GM19372 (cell line): ENCODE results near the gene TRMT61A.
"Not testable (repeated sequence)": the region's sequence is repeated elsewhere in the genome, so short reads cannot be mapped to it uniquely, and the experiment has no call there.

Source experiments
- ATAC-seq: cut with Tn5 transposase; IDR thresholded peaks from one replicate; pipeline ENCODE4 v1.9.1; 2021; ENCODE audit warnings: mild to moderate bottlenecking, low read depth, moderate library complexity; ENCODE audit not compliant: unreplicated experiment

TRMT61A gene

GRCh38 chr14:103508521-103509329 lies 20.3 kb upstream of the TRMT61A start:
- ATAC-seq: no peak

- no peak for ATAC-seq
Measured at GRCh38 chr14:103509864-103510723, 18.9 kb upstream of the TRMT61A start.

GRCh38 chr14:103510724-103511693 lies 18.0 kb upstream of the TRMT61A start:
- no peak for ATAC-seq

- ATAC-seq: not testable (repeated sequence)
Measured at GRCh38 chr14:103512180-103512579, 16.8 kb upstream of the TRMT61A start.

GRCh38 chr14:103512701-103513611 lies 16.0 kb upstream of the TRMT61A start:
- no peak for ATAC-seq

GRCh38 chr14:103514596-103515421 lies 14.2 kb upstream of the TRMT61A start:
- no peak for ATAC-seq

GRCh38 chr14:103516426-103517173 lies 12.4 kb upstream of the TRMT61A start:
- ATAC-seq: no peak

- ATAC-seq: no peak
Measured at GRCh38 chr14:103517174-103517566, 11.8 kb upstream of the TRMT61A start.

GRCh38 chr14:103517721-103518421 lies 11.1 kb upstream of the TRMT61A start:
- no peak for ATAC-seq

GRCh38 chr14:103518422-103519042 lies 10.5 kb upstream of the TRMT61A start:
- ATAC-seq: no peak

- no peak for ATAC-seq
Measured at GRCh38 chr14:103519043-103519836, 9.8 kb upstream of the TRMT61A start.

GRCh38 chr14:103519837-103520212 lies 9.2 kb upstream of the TRMT61A start:
- ATAC-seq: no peak

GRCh38 chr14:103520269-103520656 lies 8.7 kb upstream of the TRMT61A start:
- ATAC-seq: no peak

GRCh38 chr14:103520657-103521437 lies 8.1 kb upstream of the TRMT61A start:
- no peak for ATAC-seq

GRCh38 chr14:103521438-103521950 lies 7.5 kb upstream of the TRMT61A start:
- no peak for ATAC-seq
